K562 (cell line): ENCODE data around the gene CIB1. TPM values are rescaled to one million over a fixed set of nuclear protein-coding genes. Genes with fewer than 3 reads are reported as not detected.

Experiments
- BHLHE40 ChIP-seq: IDR thresholded peaks from 2 replicates; pipeline ENCODE4 v1.6.1; 2011; ENCODE audit warnings: low read length, improper control_type of control experiment
- CBFA2T3 ChIP-seq: fragments of 450-650 bp; IDR thresholded peaks from 2 replicates; pipeline ENCODE4 v1.6.1; 2017
- EP300 ChIP-seq: IDR thresholded peaks from 2 replicates; pipeline ENCODE4 v1.6.1; 2012; ENCODE audit warnings: low read length, improper control_type of control experiment
- ESRRA ChIP-seq: fragments of 450-650 bp; IDR thresholded peaks from 2 replicates; pipeline ENCODE4 v1.6.1; 2014; ENCODE audit warnings: low read depth, mild to moderate bottlenecking, moderate library complexity, borderline replicate concordance
- ETV5 ChIP-seq: sonication (generic); formaldehyde crosslinking; IDR thresholded peaks from 2 replicates; pipeline ENCODE4 v1.4.0; 2020; ENCODE audit warnings: low read depth, mild to moderate bottlenecking, missing genetic modification reagents
- EWSR1 ChIP-seq: fragments of 450-650 bp; IDR thresholded peaks from 2 replicates; pipeline ENCODE4 v1.6.1; 2018; ENCODE audit warnings: borderline replicate concordance, mild to moderate bottlenecking, low read depth, moderate library complexity; ENCODE audit not compliant: partially characterized antibody
- FOXA1 ChIP-seq: fragments of 450-650 bp; IDR thresholded peaks from 2 replicates; pipeline ENCODE4 v1.6.1; 2016; ENCODE audit warnings: mild to moderate bottlenecking, borderline replicate concordance
- KLF1 ChIP-seq: fragments of 450-650 bp; IDR thresholded peaks from 2 replicates; pipeline ENCODE4 v1.6.1; 2016; ENCODE audit warnings: missing genetic modification characterization, missing compliant biosample characterization
- MAFF ChIP-seq: IDR thresholded peaks from 2 replicates; pipeline ENCODE4 v1.6.1; 2012; ENCODE audit warnings: low read length, improper control_type of control experiment
- MYNN ChIP-seq, 2 experiments: sonication (generic); formaldehyde crosslinking in 1 of 2; IDR thresholded peaks; 2 replicates each; pipeline versions ENCODE4 v1.5.0 to v1.6.1; 2016 to 2020; ENCODE audit warnings: antibody characterized with exemption in 1 of 2, missing genetic modification reagents in 1 of 2
- NELFE ChIP-seq: IDR thresholded peaks from 2 replicates; pipeline ENCODE4 v1.6.1; 2011; ENCODE audit warnings: mild to moderate bottlenecking; ENCODE audit not compliant: insufficient read depth, insufficient read length
- NFE2L1 ChIP-seq: fragments of 450-650 bp; IDR thresholded peaks from 2 replicates; pipeline ENCODE4 v1.6.1; 2016; ENCODE audit warnings: missing genetic modification characterization, low read depth, mild to moderate bottlenecking, missing compliant biosample characterization, moderate library complexity, borderline replicate concordance
- SMARCE1 ChIP-seq: fragments of 450-650 bp; IDR thresholded peaks from 2 replicates; pipeline ENCODE4 v1.7.1; 2016; ENCODE audit warnings: mild to moderate bottlenecking
- TEAD4 ChIP-seq, 2 experiments: sonication (generic) in 1 of 2; formaldehyde crosslinking in 1 of 2; IDR thresholded peaks; 2 replicates each; pipeline versions ENCODE4 v1.6.1 to v1.8.0; 2012 to 2022; ENCODE audit warnings: borderline replicate concordance in 1 of 2, inconsistent platforms in 1 of 2, low read length in 1 of 2, mild to moderate bottlenecking in 1 of 2, missing genetic modification reagents in 1 of 2
- TFE3 ChIP-seq: fragments of 450-650 bp; formaldehyde crosslinking; IDR thresholded peaks from 2 replicates; pipeline ENCODE4 v1.4.0; 2020; ENCODE audit warnings: mild to moderate bottlenecking, mixed read lengths
- ZBTB49 ChIP-seq: sonication (generic); formaldehyde crosslinking; IDR thresholded peaks from 2 replicates; pipeline ENCODE4 v1.8.0; 2022; ENCODE audit warnings: missing genetic modification reagents, mild to moderate bottlenecking, borderline replicate concordance
- ZFPM2 ChIP-seq: fragments of 250-450 bp; sonication (Bioruptor Pico); IDR thresholded peaks from 2 replicates; pipeline ENCODE4 v1.5.1; 2022; ENCODE audit warnings: mild to moderate bottlenecking
- ZNF449 ChIP-seq: fragments of 250-450 bp; sonication (Bioruptor Pico); IDR thresholded peaks from 2 replicates; pipeline ENCODE4 v1.8.0; 2022; ENCODE audit warnings: moderate library complexity, mild to moderate bottlenecking, inconsistent platforms
- ZNF507 ChIP-seq: conservative IDR thresholded peaks from 2 replicates; pipeline ENCODE4 v1.6.1; 2017; ENCODE audit warnings: missing genetic modification characterization, missing compliant biosample characterization
- polyA plus RNA-seq, 8 experiments: library from polyadenylated mRNA; depleted of rRNA in 4 of 8; stranded (reverse) in 5 of 8; unstranded in 3 of 8; fragments of >200 nt; fragmentation: Nextera tagmentation in 2 of 8; fragmentation: Illumina TruSeq in 1 of 8; extraction: Ambion mirVana in 2 of 8; extraction: Trizol in 1 of 8; gene quantifications; 2 replicates each; pipeline versions ENCODE4 v1.2.1 to v1.2.3, GENCODE V29; 2011 to 2014; ENCODE audit warnings: inconsistent platforms in 1 of 8, missing spikeins in 1 of 8
- total RNA-seq, 7 experiments: library from RNA; depleted of rRNA in 6 of 7; stranded (reverse); fragments of >200 nt in 6 of 7; fragmentation: Illumina TruSeq in 2 of 7; extraction: Trizol in 2 of 7; gene quantifications; 2 replicates each; pipeline versions ENCODE4 v1.2.1 to v1.2.3, GENCODE V29; 2011 to 2021; ENCODE audit warnings: low replicate concordance in 1 of 7

CIB1 gene
- total and polyA plus RNA-seq, 9 of the 15 experiments (the other 6 are each of a cell fraction or from before 2014, with no cell fraction given), result 14.9 to 136 (median 64.5) TPM

- TF ChIP-seq TFE3 (CRISPR knock-in tag), result no peak
- peak; percentile 45; the same call in 1 of the 2 replicates for TF ChIP-seq ETV5 (CRISPR knock-in tag)
- TF ChIP-seq SMARCE1, result peak; percentile 32; the same call in 1 of the 2 replicates
- 0 out of 2 replicates have a peak, but pooled peaks have one; percentile 5 for TF ChIP-seq BHLHE40
- TF ChIP-seq MAFF, result no peak
- TF ChIP-seq TEAD4 (IDR thresholded peaks at IDR 0.05; ENCODE audit: low read length), result no peak
- 0 out of 2 replicates have a peak, but pooled peaks have one; percentile 71 for TF ChIP-seq TEAD4 (CRISPR knock-in tag; IDR thresholded peaks at IDR 0.05; ENCODE audit: borderline replicate concordance)
- TF ChIP-seq FOXA1, result no peak
- TF ChIP-seq NELFE, result no peak
- TF ChIP-seq CBFA2T3, result no peak
- no peak for TF ChIP-seq EWSR1
- no peak for TF ChIP-seq NFE2L1
- no peak for TF ChIP-seq KLF1 (tag)
- no peak for TF ChIP-seq ZBTB49
- no peak for TF ChIP-seq EP300
- no peak for TF ChIP-seq MYNN (IDR thresholded peaks at IDR 0.05)
- no peak for TF ChIP-seq MYNN (CRISPR knock-in tag; IDR thresholded peaks at IDR 0.05)
- TF ChIP-seq ESRRA, result peak; percentile 39; the same call in 1 of the 2 replicates
- 0 out of 2 replicates have a peak, but pooled peaks have one; percentile 34 for TF ChIP-seq ZNF449 (CRISPR knock-in tag)
- TF ChIP-seq ZNF507, result no peak
- no peak for TF ChIP-seq ZFPM2 (CRISPR knock-in tag)
Measured at GRCh38 chr15:90249203-90249863, 15.6 kb upstream of the CIB1 start, which contains the start of gene TTLL13 (continued).
